ENCODE results near the gene ACBD3.

Gene ACBD3

GRCh38 chr1:226202246-226202645 lies 15.7 kb upstream of the ACBD3 start:
- in situ Hi-C loops (cut with MboI; ENCODE audit: low sequenced_read_pairs), result no loop called here

GRCh38 chr1:226201029-226201593 lies 14.6 kb upstream of the ACBD3 start:
- in situ Hi-C loops (cut with MboI; ENCODE audit: low sequenced_read_pairs), result no loop called here

GRCh38 chr1:226199971-226200370 lies 13.4 kb upstream of the ACBD3 start:
- in situ Hi-C loops (cut with MboI; ENCODE audit: low sequenced_read_pairs), result no loop called here

GRCh38 chr1:226195144-226195543 lies 8.6 kb upstream of the ACBD3 start:
- in situ Hi-C loops (cut with MboI; ENCODE audit: low sequenced_read_pairs), result no loop called here

GRCh38 chr1:226187380-226187779 lies 839 bp upstream of the ACBD3 start:
- in situ Hi-C loops (cut with MboI; ENCODE audit: low sequenced_read_pairs), result no loop called here

GRCh38 chr1:226187019-226187322 lies 430 bp upstream of the ACBD3 start:
- in situ Hi-C loops (cut with MboI; ENCODE audit: low sequenced_read_pairs), result no loop called here

- in situ Hi-C loops (cut with MboI; ENCODE audit: low sequenced_read_pairs), result no loop called here
Measured at GRCh38 chr1:226185141-226186036, 1.2 kb downstream of the ACBD3 start.

GRCh38 chr1:226181996-226182714 lies 4.4 kb downstream of the ACBD3 start:
- in situ Hi-C loops (cut with MboI; ENCODE audit: low sequenced_read_pairs), result no loop called here

GRCh38 chr1:226176870-226177269 lies 9.7 kb downstream of the ACBD3 start:
- in situ Hi-C loops (cut with MboI; ENCODE audit: low sequenced_read_pairs), result no loop called here

GRCh38 chr1:226172589-226172988 lies 14.0 kb downstream of the ACBD3 start:
- in situ Hi-C loops (cut with MboI; ENCODE audit: low sequenced_read_pairs), result no loop called here

- in situ Hi-C loops (cut with MboI; ENCODE audit: low sequenced_read_pairs), result no loop called here
Measured at GRCh38 chr1:226166341-226166740, 20.2 kb downstream of the ACBD3 start.

GRCh38 chr1:226164154-226164553 lies 22.4 kb downstream of the ACBD3 start:
- in situ Hi-C loops (cut with MboI; ENCODE audit: low sequenced_read_pairs), result no loop called here

- in situ Hi-C loops (cut with MboI; ENCODE audit: low sequenced_read_pairs), result no loop called here
Measured at GRCh38 chr1:226162898-226163297, 23.6 kb downstream of the ACBD3 start.

- in situ Hi-C loops (cut with MboI; ENCODE audit: low sequenced_read_pairs), result no loop called here
Measured at GRCh38 chr1:226158983-226159382, 27.6 kb downstream of the ACBD3 start.

GRCh38 chr1:226158457-226158856 lies 28.1 kb downstream of the ACBD3 start:
- in situ Hi-C loops (cut with MboI; ENCODE audit: low sequenced_read_pairs), result no loop called here

- in situ Hi-C loops (cut with MboI; ENCODE audit: low sequenced_read_pairs), result no loop called here
Measured at GRCh38 chr1:226157761-226158316, 28.7 kb downstream of the ACBD3 start.

- in situ Hi-C loops (cut with MboI; ENCODE audit: low sequenced_read_pairs), result no loop called here
Measured at GRCh38 chr1:226154593-226154992, 31.9 kb downstream of the ACBD3 start.

GRCh38 chr1:226149806-226150205 lies 36.7 kb downstream of the ACBD3 start:
- in situ Hi-C loops (cut with MboI; ENCODE audit: low sequenced_read_pairs), result no loop called here

- in situ Hi-C loops (cut with MboI; ENCODE audit: low sequenced_read_pairs), result no loop called here
Measured at GRCh38 chr1:226148121-226148648, 38.4 kb downstream of the ACBD3 start.

GRCh38 chr1:226144045-226144444 lies 42.5 kb downstream of the ACBD3 start:
- in situ Hi-C loops (cut with MboI; ENCODE audit: low sequenced_read_pairs), result no loop called here

- in situ Hi-C loops (cut with MboI; ENCODE audit: low sequenced_read_pairs), result no loop called here
Measured at GRCh38 chr1:226135709-226136108, 50.8 kb downstream of the ACBD3 start.
